Suppressor macrophage (primary cell): ENCODE measurements around the gene DDTL.
"Not testable (repeated sequence)": the region's sequence is repeated elsewhere in the genome, so short reads cannot be mapped to it uniquely, and the experiment has no call there.

Experiments
- DNase-seq, 4 experiments: peaks; one replicate each; pipeline ENCODE4 v3.0.0-alpha.2; 2020 to 2022
- total RNA-seq, 17 experiments: gene quantifications; one replicate each; lab custom pipeline; 2026; ENCODE audit warnings: mixed read lengths in 6 of 17, inconsistent platforms in 3 of 17; lab: John Stamatoyannopoulos, UW

DDTL gene
- 0.04 to 1.5 (median 0.49) reads per million in 17 experiments for total RNA-seq

- not testable (repeated sequence) for DNase-seq
Observed at GRCh38 chr22:23966568-23966967, at the start of gene DDTL. DDTL (plus strand) TSS chr22:23966888; CDS start chr22:23966915, 27 bp downstream.

GRCh38 chr22:23920267-23920611 lies 46.4 kb upstream of the DDTL start:
- not testable (repeated sequence) for DNase-seq

- not testable (repeated sequence) for DNase-seq
Observed at GRCh38 chr22:23921586-23922201, 45.0 kb upstream of the DDTL start.

GRCh38 chr22:23922921-23923320 lies 43.8 kb upstream of the DDTL start:
- no peak for DNase-seq

- DNase-seq, result no peak
Observed at GRCh38 chr22:23925020-23925606, 41.6 kb upstream of the DDTL start.

- no peak for DNase-seq
Observed at GRCh38 chr22:23926561-23926960, 40.1 kb upstream of the DDTL start.

- DNase-seq, result no peak
Observed at GRCh38 chr22:23938328-23939016, 28.2 kb upstream of the DDTL start.

- no peak for DNase-seq
Observed at GRCh38 chr22:23939017-23939357, 27.7 kb upstream of the DDTL start.

- DNase-seq, result not testable (repeated sequence)
Observed at GRCh38 chr22:23940166-23940565, 26.5 kb upstream of the DDTL start.

GRCh38 chr22:23947391-23947790 lies 19.3 kb upstream of the DDTL start:
- not testable (repeated sequence) for DNase-seq

- DNase-seq, result not testable (repeated sequence)
Observed at GRCh38 chr22:23949764-23950163, 16.9 kb upstream of the DDTL start.

- DNase-seq, result peak in 1 of 4 experiments; percentile 7
Observed at GRCh38 chr22:23951383-23951782, 15.3 kb upstream of the DDTL start.

- DNase-seq, result not testable (repeated sequence)
Observed at GRCh38 chr22:23952794-23953405, 13.8 kb upstream of the DDTL start.

GRCh38 chr22:23953485-23953884 lies 13.2 kb upstream of the DDTL start:
- not testable (repeated sequence) for DNase-seq

- DNase-seq, result not testable (repeated sequence)
Observed at GRCh38 chr22:23954193-23954990, 12.3 kb upstream of the DDTL start.

GRCh38 chr22:23954991-23955305 lies 11.7 kb upstream of the DDTL start:
- not testable (repeated sequence) for DNase-seq

- not testable (repeated sequence) for DNase-seq
Observed at GRCh38 chr22:23955886-23956285, 10.8 kb upstream of the DDTL start.

- peak; percentile 78 to 90 (median 84) for DNase-seq
Observed at GRCh38 chr22:23956301-23956900, 10.3 kb upstream of the DDTL start.

- DNase-seq, result not testable (repeated sequence)
Observed at GRCh38 chr22:23961084-23961771, 5.5 kb upstream of the DDTL start, which contains the start of gene GSTT2B. GSTT2B (minus strand) TSS chr22:23961195; CDS start chr22:23961131, 64 bp downstream.

- DNase-seq, result not testable (repeated sequence)
Observed at GRCh38 chr22:23966094-23966493, 594 bp upstream of the DDTL start.

GRCh38 chr22:23969071-23969470 lies 2.4 kb downstream of the DDTL start:
- DNase-seq, result no peak
